ENCODE results near the gene OS9. TPM values are rescaled to one million over a fixed set of nuclear protein-coding genes. Genes with fewer than 3 reads are reported as not detected.

OS9 gene
- polyA plus RNA-seq, 12 donors, result 98.8 to 179 (median 121) TPM; not detected in 1

- DNase-seq, result no peak
Observed at GRCh38 chr12:57733928-57734327, 40.0 kb downstream of the OS9 start.

DNA sequence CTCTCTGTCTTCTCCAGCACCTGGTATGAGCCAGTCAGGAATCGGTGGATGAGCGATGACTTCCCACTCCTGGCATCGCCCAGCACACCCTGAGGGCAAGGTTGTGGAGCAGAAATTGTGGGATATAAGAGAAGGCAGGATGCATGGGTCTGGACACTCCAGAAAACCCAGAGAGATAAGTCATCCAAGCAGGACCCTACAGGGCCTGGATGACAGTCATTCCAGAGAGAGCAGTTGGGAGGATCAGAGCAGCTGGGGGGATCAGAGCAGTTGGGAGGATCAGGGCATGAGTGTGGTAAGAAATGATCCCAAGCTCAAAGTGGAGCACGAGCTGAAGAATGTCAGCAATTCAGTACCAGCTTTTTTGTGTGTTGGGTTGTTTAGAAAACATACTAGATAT, 40.7 kb downstream of the OS9 start:
- no peak for DNase-seq

DNA sequence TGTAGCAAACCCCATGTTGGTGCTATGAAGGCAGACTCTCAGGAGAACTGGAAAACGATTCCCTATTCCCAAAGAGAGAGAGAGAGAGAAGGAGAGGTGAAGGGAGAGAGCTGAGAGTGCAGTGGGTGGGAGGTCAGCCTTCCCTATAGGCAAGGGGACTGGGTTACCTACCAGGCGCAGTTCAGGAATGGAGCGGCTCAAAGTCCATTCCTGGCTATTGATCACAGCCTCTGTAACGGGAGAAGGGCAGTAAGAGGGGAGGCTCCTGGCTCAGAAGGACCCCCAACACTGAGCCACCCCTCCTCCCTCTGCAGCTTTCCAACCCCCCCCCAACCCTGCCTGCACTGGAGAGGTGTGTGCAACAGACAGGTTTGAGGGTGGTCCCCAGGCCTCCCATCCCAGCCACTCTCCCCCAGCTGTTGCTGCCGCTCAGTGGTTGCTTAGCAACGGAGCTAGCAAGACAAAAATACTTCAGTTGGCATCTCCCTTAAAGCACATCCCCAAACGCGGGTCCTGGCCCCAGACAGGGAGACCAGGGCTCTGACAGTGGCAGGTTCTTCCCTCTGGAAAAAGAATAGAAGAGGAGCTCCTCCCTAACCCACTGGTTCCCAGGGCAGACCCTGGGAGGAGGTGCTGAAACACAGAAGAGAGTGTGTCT, 41.4 kb downstream of the OS9 start:
- no peak for DNase-seq

GRCh38 chr12:57735952-57736740, 42.2 kb downstream of the OS9 start:
- DNase-seq, result no peak

DNA sequence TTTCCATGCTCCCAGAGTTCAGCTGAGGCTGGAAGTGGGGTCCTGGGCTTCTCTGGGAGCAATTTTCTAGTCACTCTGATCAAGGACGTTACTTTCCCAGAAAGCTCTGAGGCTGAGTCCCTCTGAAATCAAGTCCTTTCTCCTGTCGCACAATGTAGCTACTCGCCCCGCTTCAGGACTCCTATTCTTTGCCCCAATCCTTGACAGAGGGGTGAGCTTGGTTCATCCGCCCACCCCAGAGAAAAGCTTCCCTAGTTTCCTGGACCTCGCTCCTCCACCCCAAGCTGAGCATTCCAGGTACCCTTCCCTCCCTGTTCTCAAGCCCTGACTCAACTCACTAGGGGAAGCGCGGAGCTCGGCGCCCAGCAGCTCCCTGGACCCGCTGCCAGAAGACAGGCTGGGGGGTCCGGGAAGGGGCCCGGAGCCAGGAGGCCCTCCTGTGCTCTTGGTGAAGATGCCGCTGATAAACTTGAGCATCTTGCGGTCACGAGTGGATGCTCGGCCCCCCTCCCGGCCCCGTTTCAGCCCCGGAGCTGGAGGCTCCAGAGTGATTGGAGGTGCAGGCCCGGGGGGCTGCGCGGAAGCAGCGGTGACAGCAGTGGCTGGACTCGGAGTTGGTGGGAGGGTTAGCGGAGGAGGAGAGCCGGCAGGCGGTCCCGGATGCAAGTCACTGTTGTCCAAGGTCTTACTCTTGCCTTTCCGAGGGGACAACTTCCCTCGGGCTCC, 43.0 kb downstream of the OS9 start:
- no peak for DNase-seq

GRCh38 chr12:57737467-57738460, 43.8 kb downstream of the OS9 start:
- no peak for DNase-seq

- no peak for DNase-seq
Observed at GRCh38 chr12:57738661-57739237, 44.8 kb downstream of the OS9 start, which contains the start of gene AGAP2. AGAP2 (minus strand) TSS chr12:57738742; CDS start chr12:57738246, 496 bp downstream.

DNA sequence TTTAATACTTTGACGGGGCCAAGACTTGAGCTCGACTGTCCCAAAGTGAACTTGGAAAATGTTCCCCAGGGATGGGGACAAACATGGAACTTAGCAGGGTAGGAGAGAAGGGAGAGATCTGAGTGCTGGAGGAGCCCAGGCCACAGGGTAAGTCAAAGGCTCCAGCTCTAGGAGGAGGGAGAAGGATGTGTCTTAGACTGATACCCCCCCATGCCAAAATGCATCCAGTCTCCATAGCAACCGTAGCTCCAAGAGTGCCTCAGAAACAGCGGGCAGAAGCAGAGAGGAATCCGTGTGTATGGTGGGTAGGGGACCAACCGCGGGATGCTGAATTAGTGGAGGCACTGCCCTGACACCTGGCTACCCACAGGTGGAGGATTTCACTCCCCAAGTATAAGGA, 45.5 kb downstream of the OS9 start:
- no peak for DNase-seq

- DNase-seq, result no peak
Observed at GRCh38 chr12:57739914-57740538, 46.1 kb downstream of the OS9 start.

GRCh38 chr12:57740656-57741412, 46.9 kb downstream of the OS9 start:
- DNase-seq, result no peak

- DNase-seq, result no peak
Observed at GRCh38 chr12:57741413-57741789, 47.5 kb downstream of the OS9 start.

DNA sequence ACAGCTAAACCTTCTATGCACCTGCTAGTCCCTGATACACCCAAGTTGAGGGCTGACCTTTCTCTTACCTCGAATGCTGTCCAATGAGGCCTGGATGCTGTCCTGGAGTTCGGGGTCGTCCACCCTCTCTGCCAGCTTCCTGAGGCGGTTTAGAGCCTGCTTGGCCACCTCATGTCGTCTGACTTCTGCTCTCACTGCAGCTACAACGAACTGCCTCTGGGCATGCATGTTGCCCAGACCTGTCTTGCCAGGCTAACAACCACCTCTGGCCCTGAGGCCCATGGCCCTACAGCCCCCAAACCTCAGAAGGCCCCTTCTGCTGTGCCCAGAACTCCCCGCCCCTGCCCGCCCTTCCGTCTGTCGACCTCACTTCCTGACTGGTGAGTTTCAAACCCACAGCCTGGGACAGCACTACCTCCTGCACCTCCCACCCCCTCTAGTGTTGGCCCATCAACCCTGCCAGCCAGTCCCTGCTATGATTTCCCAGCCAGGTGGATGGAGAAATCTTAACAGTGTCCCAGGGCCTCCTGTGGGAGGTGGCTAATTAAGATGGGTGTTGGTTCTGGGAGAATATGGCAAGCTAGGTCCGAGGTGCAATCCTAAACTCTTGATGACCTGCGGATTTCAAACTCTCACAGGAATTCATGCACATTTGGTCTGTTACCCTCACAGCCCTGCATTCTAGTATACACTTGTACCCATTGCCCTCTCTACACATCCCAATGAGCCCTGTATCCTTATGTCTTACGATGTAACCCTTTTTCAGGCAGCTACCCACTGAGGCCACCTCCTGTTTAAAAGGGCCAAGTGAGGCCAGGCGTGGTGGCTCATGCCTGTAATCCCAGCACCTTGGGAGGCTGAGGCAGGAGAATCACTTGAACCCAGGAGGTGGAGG, 48.2 kb downstream of the OS9 start:
- DNase-seq, result no peak

GRCh38 chr12:57743769-57744168, 49.8 kb downstream of the OS9 start:
- DNase-seq, result no peak

DNA sequence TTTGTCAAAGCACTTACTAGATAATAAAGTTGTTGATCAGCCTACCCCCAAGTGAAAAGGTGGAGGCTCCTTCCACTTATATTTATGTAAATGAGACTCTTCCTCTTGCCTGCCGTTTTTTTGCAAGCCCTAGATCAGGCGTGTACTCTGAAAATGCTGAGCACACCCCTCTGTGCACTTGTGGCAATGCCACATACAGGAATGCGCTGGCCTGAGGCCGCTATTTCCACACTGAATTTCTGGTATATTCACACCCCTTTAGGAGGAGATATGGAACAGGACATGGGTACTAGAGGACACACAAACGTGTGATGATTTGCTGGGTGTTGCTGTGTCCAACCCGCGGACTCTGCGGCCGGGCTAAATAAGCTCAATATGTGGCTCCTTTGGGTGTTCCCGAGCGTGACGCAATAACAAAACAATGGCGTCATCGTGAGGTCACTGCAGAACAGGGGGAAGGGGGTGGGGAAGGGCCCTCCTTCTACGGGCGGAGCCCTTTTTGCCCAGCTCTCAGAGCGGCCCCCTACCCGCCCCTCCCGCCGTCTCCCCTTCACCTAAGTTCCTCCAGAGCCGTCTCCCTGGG, 50.4 kb downstream of the OS9 start:
- DNase-seq, result no peak

GRCh38 chr12:57744777-57745484, 51.0 kb downstream of the OS9 start, which contains the start of gene TSPAN31:
TSPAN31 (plus strand) TSS chr12:57745039; CDS start chr12:57745155, 116 bp downstream.
- DNase-seq, result peak; percentile 99

- no peak for DNase-seq
Observed at GRCh38 chr12:57745485-57745881, 51.6 kb downstream of the OS9 start.

- no peak for DNase-seq
Observed at GRCh38 chr12:57746025-57746424, 52.1 kb downstream of the OS9 start.

GRCh38 chr12:57749061-57749460, 55.1 kb downstream of the OS9 start:
- DNase-seq, result no peak

Measured in muscle of arm (tissue), 12 donors.